OCI-LY3 (cell line): ENCODE measurements around the gene PARP15.

Experiments
- H2AFZ ChIP-seq: fragments of 200-600, 300-600 bp; shearing (Covaris generic); 2 replicates; pipeline ENCODE4 v1.6.0; 2014; ENCODE audit warnings: antibody characterized with exemption, low read depth, low read length
- H3K27ac ChIP-seq: fragments of 200-600, 300-600 bp; sonication (generic); 2 replicates; pipeline ENCODE4 v1.5.1; 2014; ENCODE audit warnings: mild to moderate bottlenecking, low read length, moderate library complexity, mixed read lengths
- H3K27me3 ChIP-seq: fragments of 200-600, 300-600 bp; sonication (generic); 2 replicates; pipeline ENCODE4 v1.6.1; 2014; ENCODE audit warnings: low read depth, low read length, mixed read lengths
- H3K36me3 ChIP-seq: fragments of 200-600, 300-600 bp; sonication (generic); replicated peaks from 2 replicates; pipeline ENCODE3; 2014; ENCODE audit warnings: low read depth, low read length, mixed read lengths
- H3K4me1 ChIP-seq: fragments of 300-600, 200-600 bp; sonication (generic); 2 replicates; pipeline ENCODE4 v1.6.1; 2014; ENCODE audit warnings: low read length, mixed read lengths
- H3K4me2 ChIP-seq: fragments of 200-600, 300-600 bp; sonication (generic); 2 replicates; pipeline ENCODE4 v1.6.1; 2014; ENCODE audit warnings: low read length, mixed read lengths
- H3K4me3 ChIP-seq: fragments of 300-600, 200-600 bp; sonication (generic); 2 replicates; pipeline ENCODE4 v1.5.1; 2014; ENCODE audit warnings: antibody characterized with exemption, mild to moderate bottlenecking, low read length, moderate library complexity
- H3K79me2 ChIP-seq: fragments of 300-600, 200-600 bp; shearing (Covaris generic); 2 replicates; pipeline ENCODE4 v1.6.1; 2014; ENCODE audit warnings: mild to moderate bottlenecking, low read length, mixed read lengths
- H3K9ac ChIP-seq: fragments of 300-600, 200-600 bp; shearing (Covaris generic); 2 replicates; pipeline ENCODE4 v1.6.0; 2014; ENCODE audit warnings: mild to moderate bottlenecking, low read length, moderate library complexity
- H3K9me3 ChIP-seq: fragments of 200-600, 300-600 bp; shearing (Covaris generic); 2 replicates; pipeline ENCODE4 v1.6.1; 2014; ENCODE audit warnings: low read length, mixed read lengths; ENCODE audit not compliant: insufficient read depth
- H4K20me1 ChIP-seq: fragments of 200-600, 300-600 bp; sonication (generic); 2 replicates; pipeline ENCODE4 v1.6.1; 2016; ENCODE audit warnings: low read length, mixed read lengths; ENCODE audit not compliant: insufficient read depth
- CTCF ChIP-seq: fragments of 200-600, 300-600 bp; sonication (generic); IDR thresholded peaks from 2 replicates; pipeline ENCODE4 v1.5.1; 2014; ENCODE audit warnings: antibody characterized with exemption, low read length, low read depth
- EZH2phosphoT487 ChIP-seq: fragments of 200-600 bp; shearing (Covaris generic); IDR thresholded peaks from 2 replicates; pipeline ENCODE4 v1.6.1; 2018; ENCODE audit warnings: antibody characterized with exemption, mixed run types, low read depth

PARP15 gene

GRCh38 chr3:122557356-122557755, 20.1 kb upstream of the PARP15 start:
- Histone ChIP-seq H3K36me3 (peaks cover 63% of the 10 kb centered on the region), H3K4me3 (no peak overlapping the region), H2AFZ (no peak overlapping the region), H4K20me1 (peaks cover 3% of the 10 kb centered on the region; the same call in 1 of the 2 replicates), H3K9ac (no peak overlapping the region), H3K4me1 (peaks cover 21% of the 10 kb centered on the region), H3K79me2 (peaks cover 31% of the 10 kb centered on the region), H3K27ac (no peak overlapping the region), H3K9me3 (no peaks in the 10 kb centered on the region), H3K4me2 (no peak overlapping the region), H3K27me3 (no peaks in the 10 kb centered on the region)
- TF ChIP-seq CTCF (no peak), EZH2phosphoT487 (no peak)

DNA sequence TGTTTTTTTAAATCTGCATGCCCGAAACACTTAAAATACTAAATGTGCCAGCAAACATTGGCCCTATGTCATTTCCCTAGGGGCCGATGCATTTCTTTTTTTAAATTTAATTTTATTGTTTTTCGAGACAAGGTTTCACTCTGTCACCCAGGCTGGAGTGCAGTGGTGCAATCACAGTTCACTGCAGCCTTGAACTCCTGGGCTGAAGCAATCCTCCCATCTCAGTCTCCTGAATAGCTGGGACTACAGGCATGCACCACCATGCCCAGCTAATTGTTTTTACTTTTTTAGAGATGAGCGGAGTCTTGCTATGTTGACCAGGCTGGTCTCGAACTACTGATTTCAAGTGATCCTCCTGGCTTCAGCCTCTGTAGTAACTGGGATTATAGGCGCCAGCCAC, 18.8 kb upstream of the PARP15 start:
- Histone ChIP-seq H3K79me2 (peaks cover 43% of the 10 kb centered on the region), H3K9ac (no peak overlapping the region), H3K9me3 (no peaks in the 10 kb centered on the region), H3K4me3 (no peak overlapping the region), H3K4me2 (no peak overlapping the region), H3K27me3 (no peaks in the 10 kb centered on the region), H4K20me1 (peaks cover 3% of the 10 kb centered on the region; the same call in 1 of the 2 replicates), H3K27ac (no peak overlapping the region), H2AFZ (no peak overlapping the region), H3K4me1 (peaks cover 34% of the 10 kb centered on the region), H3K36me3 (peaks cover 55% of the 10 kb centered on the region)
- TF ChIP-seq CTCF = no peak
- TF ChIP-seq EZH2phosphoT487 = no peak

DNA sequence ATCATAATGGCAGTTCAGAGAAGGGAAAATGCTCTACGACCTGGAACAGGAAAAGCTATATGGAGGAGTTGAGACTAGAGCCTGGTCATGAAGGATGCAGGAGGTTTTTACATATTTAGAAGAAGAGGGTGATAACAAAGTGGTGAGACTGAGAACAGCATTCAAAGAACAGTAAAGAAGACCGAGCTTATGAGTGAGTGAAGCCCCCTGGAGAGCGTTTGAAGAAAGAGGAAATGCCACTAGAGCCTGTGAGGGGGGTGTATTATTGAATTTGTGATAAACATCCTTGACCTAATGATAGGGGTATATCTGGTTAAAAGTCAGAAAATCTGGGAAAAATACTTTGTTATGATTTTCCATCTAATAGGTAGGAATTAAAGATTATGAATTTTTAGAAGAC, 17.5 kb upstream of the PARP15 start:
- Histone ChIP-seq H3K4me2 (no peak overlapping the region), H3K27ac (no peak overlapping the region)

GRCh38 chr3:122560680-122561079, 16.8 kb upstream of the PARP15 start:
- Histone ChIP-seq H3K9ac (peak overlapping the region; percentile 23; the same call in 1 of the 2 replicates), H3K4me3 (no peak overlapping the region), H3K27me3 (no peaks in the 10 kb centered on the region), H3K9me3 (no peaks in the 10 kb centered on the region), H3K36me3 (peaks cover 44% of the 10 kb centered on the region), H4K20me1 (no peaks in the 10 kb centered on the region), H3K27ac (peak overlapping the region; percentile 50), H2AFZ (no peak overlapping the region), H3K4me1 (peaks cover 51% of the 10 kb centered on the region), H3K79me2 (peaks cover 59% of the 10 kb centered on the region), H3K4me2 (peak overlapping the region; percentile 39; the same call in 1 of the 2 replicates)
- TF ChIP-seq EZH2phosphoT487 (no peak), CTCF (peak; percentile 73)

More for the DNA sequence above, 17.5 kb upstream of the PARP15 start:
- no peaks in the 10 kb centered on the region for H3K9me3 ChIP-seq
- no peaks in the 10 kb centered on the region for H3K27me3 ChIP-seq
- H2AFZ ChIP-seq = no peak overlapping the region
- no peaks in the 10 kb centered on the region for H4K20me1 ChIP-seq
- peaks cover 50% of the 10 kb centered on the region for H3K36me3 ChIP-seq
- no peak for TF ChIP-seq EZH2phosphoT487
- TF ChIP-seq CTCF = no peak
- H3K4me3 ChIP-seq = no peak overlapping the region
- H3K9ac ChIP-seq = no peak overlapping the region
- H3K79me2 ChIP-seq = peaks cover 53% of the 10 kb centered on the region
- peaks cover 43% of the 10 kb centered on the region for H3K4me1 ChIP-seq
